Activated CD8-positive, alpha-beta memory T cell treated with anti-CD3 and anti-CD28 coated beads, Interleukin-2, amount 10 ng/mL, durations not matched to agents 7 days and 5 days (primary cell): Measurements from ENCODE around the gene TNIP1. TPM values are rescaled to one million over a fixed set of nuclear protein-coding genes. Genes with fewer than 3 reads are reported as not detected.

Experiments used
- ATAC-seq: fragments of 150-1000 bp; cut with Tn5 transposase; one replicate; pipeline ENCODE4 v1.10.0; 2021; ENCODE audit warnings: moderate library complexity
- CTCF ChIA-PET: fragments of 350-600 bp; sonication (Branson Sonifier 250); formaldehyde crosslinking; loops from one replicate; lab custom pipeline; 2021; ENCODE audit warnings: antibody characterized with exemption; lab: Charles Lee
- DNase-seq: peaks from one replicate; pipeline ENCODE4 v3.0.0-alpha.2; 2020
- H3K27ac Mint-ChIP-seq: one replicate; pipeline ENCODE4 v1.8.0; 2021; ENCODE audit warnings: mild to moderate bottlenecking, mixed read lengths
- H3K27me3 Mint-ChIP-seq: one replicate; pipeline ENCODE4 v1.8.0; 2021; ENCODE audit warnings: mixed read lengths
- H3K36me3 Mint-ChIP-seq: one replicate; pipeline ENCODE4 v1.8.0; 2021; ENCODE audit warnings: mild to moderate bottlenecking, mixed read lengths
- H3K4me1 Mint-ChIP-seq: one replicate; pipeline ENCODE4 v1.8.0; 2021; ENCODE audit warnings: mixed read lengths
- H3K4me3 Mint-ChIP-seq: one replicate; pipeline ENCODE4 v1.8.0; 2021; ENCODE audit warnings: mild to moderate bottlenecking, moderate library complexity, mixed read lengths
- H3K9me3 Mint-ChIP-seq: one replicate; pipeline ENCODE4 v1.8.0; 2022; ENCODE audit warnings: low read depth, mixed read lengths
- total RNA-seq, 2 experiments: library from RNA; stranded (reverse); gene quantifications; one replicate each; pipeline ENCODE4 v1.2.3, GENCODE V29; 2021

The TNIP1 gene
- total RNA-seq, 2 experiments from 2014 or later: 136 to 201 TPM

- CTCF ChIA-PET: interaction anchor here (1.0 to 2.4 kb wide), 3 partner anchors 25 to 52 kb away, joined by 3 to 8 read pairs (median 4); no protein-coding TSS in a partner anchor
These were observed 20.3 kb upstream of the TNIP1 start for GRCh38 chr5:151101151-151101550.

DNA sequence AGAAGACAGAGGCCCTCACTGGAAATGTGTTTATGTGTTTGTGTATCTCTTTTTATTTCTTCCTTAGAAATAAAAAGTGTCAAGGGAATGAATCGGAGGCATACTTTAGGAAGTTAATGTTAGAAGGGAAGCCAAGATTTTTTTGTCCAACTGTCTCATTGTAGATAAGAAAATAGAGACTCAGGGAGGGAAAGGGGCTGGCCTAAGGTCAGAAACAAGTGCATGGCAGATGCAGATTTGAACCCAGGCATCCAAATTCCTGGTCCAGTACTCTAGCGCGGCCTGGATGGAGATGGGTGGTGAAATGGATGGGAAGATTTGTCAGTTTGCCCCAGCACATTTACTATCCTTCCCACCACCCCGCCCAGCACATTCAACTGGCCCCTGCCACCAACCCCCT, 19.8 kb upstream of the TNIP1 start:
- H3K4me3 Mint-ChIP-seq: no peak overlapping the region
- no peak for DNase-seq
- H3K27me3 Mint-ChIP-seq: no peaks in the 10 kb centered on the region
- CTCF ChIA-PET: interaction anchor here (1.2 kb wide), 1 partner anchor 25 kb away, joined by 4 read pairs; no protein-coding TSS in a partner anchor
- H3K27ac Mint-ChIP-seq: no peak overlapping the region
- H3K9me3 Mint-ChIP-seq: no peaks in the 10 kb centered on the region
- H3K36me3 Mint-ChIP-seq: peaks cover 49% of the 10 kb centered on the region
- no peak for ATAC-seq
- peaks cover 56% of the 10 kb centered on the region for H3K4me1 Mint-ChIP-seq

More at GRCh38 chr5:151101151-151101550, 20.3 kb upstream of the TNIP1 start:
- Mint-ChIP-seq H3K27ac (no peak overlapping the region), H3K27me3 (no peaks in the 10 kb centered on the region), H3K36me3 (peaks cover 51% of the 10 kb centered on the region), H3K9me3 (no peaks in the 10 kb centered on the region), H3K4me3 (no peak overlapping the region), H3K4me1 (peaks cover 51% of the 10 kb centered on the region)
- DNase-seq: no peak
- no peak for ATAC-seq

GRCh38 chr5:151098768-151099121, 17.9 kb upstream of the TNIP1 start:
- H3K4me1 Mint-ChIP-seq: peaks cover 75% of the 10 kb centered on the region
- ATAC-seq (no peak), DNase-seq (no peak)
- CTCF ChIA-PET: interaction anchor here (0.9 to 4.8 kb wide), 11 partner anchors 9 to 159 kb away, joined by 3 to 41 read pairs (median 5); partner anchors contain the start of gene TNIP1
- H3K27ac Mint-ChIP-seq: peak overlapping the region; percentile 62
- H3K36me3 Mint-ChIP-seq: peaks cover 41% of the 10 kb centered on the region
- no peaks in the 10 kb centered on the region for H3K9me3 Mint-ChIP-seq
- H3K4me3 Mint-ChIP-seq: peak overlapping the region; percentile 49
- no peaks in the 10 kb centered on the region for H3K27me3 Mint-ChIP-seq

DNA sequence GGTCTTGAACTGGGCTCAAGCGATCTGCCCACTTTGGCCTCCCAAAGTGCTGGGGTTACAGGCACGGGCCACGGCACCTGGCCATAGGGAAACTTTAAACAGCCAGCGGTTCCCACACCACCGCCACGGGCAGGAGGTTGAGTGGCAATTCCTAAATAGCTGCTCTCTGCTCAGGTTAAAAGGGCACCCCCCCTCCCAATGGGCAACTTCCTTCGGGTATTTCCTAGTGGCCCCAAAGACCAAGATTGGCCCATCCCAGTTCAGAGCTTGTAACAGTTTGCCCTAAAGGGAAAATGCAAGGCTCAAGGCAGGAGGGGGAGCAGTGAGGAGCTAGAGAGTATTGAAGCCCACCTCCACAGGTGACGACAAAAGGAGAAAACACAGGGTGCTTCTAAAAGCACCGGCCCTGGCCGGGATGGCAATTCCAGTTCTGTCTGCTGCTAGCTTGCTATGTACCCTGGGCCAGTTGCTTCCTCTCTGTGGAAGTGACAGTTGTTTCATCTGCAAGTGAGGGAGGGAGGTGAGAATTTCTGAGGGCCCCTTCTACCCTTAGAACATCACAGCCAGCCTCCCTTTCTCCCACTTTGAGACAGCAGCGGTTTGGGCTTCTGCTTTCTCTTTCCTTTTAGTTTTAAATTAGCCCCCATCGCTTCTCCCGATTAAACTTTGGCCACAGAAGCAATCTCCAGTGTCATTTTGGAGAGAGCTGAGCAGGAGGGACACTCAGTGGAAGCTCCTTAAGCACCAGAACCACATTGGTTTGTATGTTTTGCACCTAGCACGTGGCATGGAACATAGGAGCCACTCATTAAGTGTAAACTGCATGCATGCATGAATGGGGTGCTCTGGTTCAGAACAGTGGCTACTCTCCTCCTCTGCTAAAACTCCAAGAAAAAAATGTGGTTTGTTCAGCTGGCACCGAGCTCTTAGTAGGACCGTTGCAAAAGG, 17.3 kb upstream of the TNIP1 start:
- H3K27ac Mint-ChIP-seq: peak overlapping the region; percentile 62
- H3K4me3 Mint-ChIP-seq: peak overlapping the region; percentile 49
- peaks cover 82% of the 10 kb centered on the region for H3K4me1 Mint-ChIP-seq
- peaks cover 36% of the 10 kb centered on the region for H3K36me3 Mint-ChIP-seq
- CTCF ChIA-PET: interaction anchor here (1.0 to 4.8 kb wide), 14 partner anchors 10 to 160 kb away, joined by 3 to 41 read pairs (median 5); partner anchors contain the start of gene TNIP1
- H3K9me3 Mint-ChIP-seq: no peaks in the 10 kb centered on the region
- no peaks in the 10 kb centered on the region for H3K27me3 Mint-ChIP-seq
- peak; percentile 82 for DNase-seq
- peak; percentile 74 for ATAC-seq

GRCh38 chr5:151097061-151097460, 16.2 kb upstream of the TNIP1 start:
- CTCF ChIA-PET: interaction anchor here (0.9 to 4.8 kb wide), 8 partner anchors 13 to 639 kb away, joined by 3 to 41 read pairs (median 6); no protein-coding TSS in a partner anchor
- no peak for DNase-seq
- Mint-ChIP-seq H3K9me3 (no peaks in the 10 kb centered on the region), H3K4me1 (peaks cover 88% of the 10 kb centered on the region), H3K27me3 (peaks cover 5% of the 10 kb centered on the region), H3K4me3 (no peak overlapping the region), H3K27ac (no peak overlapping the region), H3K36me3 (peaks cover 35% of the 10 kb centered on the region)
- no peak for ATAC-seq

- DNase-seq: no peak
- Mint-ChIP-seq H3K9me3 (no peaks in the 10 kb centered on the region), H3K4me3 (no peak overlapping the region), H3K36me3 (peaks cover 29% of the 10 kb centered on the region), H3K4me1 (peaks cover 83% of the 10 kb centered on the region), H3K27ac (peak overlapping the region; percentile 8), H3K27me3 (peaks cover 14% of the 10 kb centered on the region)
- ATAC-seq: no peak
- CTCF ChIA-PET: interaction anchor here (1.0 to 4.8 kb wide), 6 partner anchors 10 to 48 kb away, joined by 3 to 41 read pairs (median 6); no protein-coding TSS in a partner anchor
These were observed 15.2 kb upstream of the TNIP1 start for GRCh38 chr5:151096001-151096373.

- Mint-ChIP-seq H3K4me3 (no peak overlapping the region), H3K36me3 (peaks cover 24% of the 10 kb centered on the region), H3K4me1 (peaks cover 78% of the 10 kb centered on the region), H3K9me3 (no peaks in the 10 kb centered on the region), H3K27ac (peak overlapping the region; percentile 8), H3K27me3 (peaks cover 19% of the 10 kb centered on the region)
- CTCF ChIA-PET: interaction anchor here (1.0 to 4.8 kb wide), 6 partner anchors 9 to 47 kb away, joined by 3 to 41 read pairs (median 6); no protein-coding TSS in a partner anchor
- ATAC-seq (no peak), DNase-seq (no peak)
These were observed 14.6 kb upstream of the TNIP1 start for GRCh38 chr5:151095341-151096000.

DNA sequence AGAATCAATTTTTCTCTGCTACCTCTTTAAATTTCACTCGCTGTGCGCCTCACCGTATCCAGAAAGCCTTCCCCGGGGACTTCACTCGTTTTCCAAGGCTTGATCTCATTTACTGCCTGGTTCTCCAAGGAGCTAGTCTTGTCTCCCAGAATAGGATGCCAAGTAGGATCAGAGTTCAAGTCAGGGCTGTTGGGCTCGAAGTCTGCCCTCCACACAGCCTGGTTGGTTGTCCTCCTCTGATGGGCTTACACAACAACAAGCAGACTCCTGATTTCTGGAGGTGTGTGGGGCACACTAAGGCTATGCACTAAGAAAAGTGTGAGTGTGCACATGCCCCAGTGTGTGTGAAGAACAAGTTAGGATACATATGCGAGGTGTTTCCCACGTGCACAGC, 14.0 kb upstream of the TNIP1 start:
- CTCF ChIA-PET: interaction anchor here (1.0 kb wide), 1 partner anchor 13 kb away, joined by 3 read pairs; no protein-coding TSS in a partner anchor
- Mint-ChIP-seq H3K27me3 (peaks cover 22% of the 10 kb centered on the region), H3K9me3 (no peaks in the 10 kb centered on the region), H3K27ac (peak overlapping the region; percentile 68), H3K4me1 (peaks cover 72% of the 10 kb centered on the region), H3K36me3 (peaks cover 20% of the 10 kb centered on the region), H3K4me3 (peak overlapping the region; percentile 53)
- DNase-seq (no peak), ATAC-seq (no peak)

DNA sequence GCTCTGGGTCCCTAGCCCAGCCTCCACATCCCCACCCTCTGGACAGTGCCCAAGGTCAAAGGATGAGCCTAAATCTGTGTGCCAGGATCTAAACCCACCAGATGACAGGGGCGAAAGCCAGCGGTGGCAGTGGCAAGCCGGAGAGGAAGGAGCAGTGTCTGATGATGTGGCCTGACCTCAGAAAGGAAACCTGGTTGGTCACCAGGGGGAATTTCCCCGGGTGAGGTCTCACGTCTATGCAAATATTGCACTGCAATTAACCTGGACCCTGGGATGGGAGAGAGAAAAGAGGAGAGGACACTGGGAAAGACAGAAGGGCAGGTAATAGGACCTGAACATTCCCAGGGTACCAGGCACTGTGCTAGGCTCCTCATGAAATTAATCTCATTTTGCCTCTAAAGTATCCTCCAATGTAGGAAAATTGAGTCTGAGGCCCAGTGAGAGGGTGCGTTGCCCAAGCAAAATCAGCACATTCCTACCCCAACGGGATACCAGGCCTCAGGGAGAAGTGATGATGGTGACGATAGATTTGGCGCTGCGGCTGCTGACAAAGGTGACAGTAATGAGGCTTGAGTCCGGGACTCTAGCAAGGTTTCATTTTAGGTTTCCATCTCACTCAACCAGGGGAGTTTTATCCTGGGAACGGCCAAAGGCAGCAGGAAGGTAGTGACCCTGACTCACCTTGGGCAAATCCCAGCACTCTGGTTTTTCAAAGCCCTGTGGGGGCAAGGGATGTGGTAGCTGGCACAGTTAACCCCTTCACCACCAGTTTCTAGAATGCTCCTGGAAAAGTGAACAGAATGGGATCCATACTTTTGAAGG, 13.4 kb upstream of the TNIP1 start:
- Mint-ChIP-seq H3K27me3 (peaks cover 26% of the 10 kb centered on the region), H3K36me3 (peaks cover 15% of the 10 kb centered on the region)
- peak; percentile 54 for ATAC-seq

GRCh38 chr5:151093476-151093889, 12.6 kb upstream of the TNIP1 start:
- no peaks in the 10 kb centered on the region for H3K9me3 Mint-ChIP-seq
- peaks cover 30% of the 10 kb centered on the region for H3K27me3 Mint-ChIP-seq
- peaks cover 61% of the 10 kb centered on the region for H3K4me1 Mint-ChIP-seq
- H3K27ac Mint-ChIP-seq: peak overlapping the region; percentile 85
- DNase-seq: no peak
- ATAC-seq: peak; percentile 7
- peaks cover 15% of the 10 kb centered on the region for H3K36me3 Mint-ChIP-seq
- peak overlapping the region; percentile 53 for H3K4me3 Mint-ChIP-seq
- CTCF ChIA-PET: interaction anchor here (0.8 to 1.5 kb wide), 4 partner anchors 11 to 42 kb away, joined by 3 to 8 read pairs (median 5); no protein-coding TSS in a partner anchor

More for the DNA sequence above, 13.4 kb upstream of the TNIP1 start:
- H3K27ac Mint-ChIP-seq: peak overlapping the region; percentile 85
- peak; percentile 87 for DNase-seq
- H3K9me3 Mint-ChIP-seq: no peaks in the 10 kb centered on the region
- H3K4me1 Mint-ChIP-seq: peaks cover 66% of the 10 kb centered on the region
- CTCF ChIA-PET: interaction anchor here (1.0 to 1.5 kb wide), 4 partner anchors 11 to 42 kb away, joined by 3 to 8 read pairs (median 5); no protein-coding TSS in a partner anchor
- H3K4me3 Mint-ChIP-seq: peak overlapping the region; percentile 53

- peaks cover 15% of the 10 kb centered on the region for H3K36me3 Mint-ChIP-seq
- peaks cover 32% of the 10 kb centered on the region for H3K27me3 Mint-ChIP-seq
- no peak overlapping the region for H3K27ac Mint-ChIP-seq
These were observed 11.9 kb upstream of the TNIP1 start for GRCh38 chr5:151092762-151093161.

DNA sequence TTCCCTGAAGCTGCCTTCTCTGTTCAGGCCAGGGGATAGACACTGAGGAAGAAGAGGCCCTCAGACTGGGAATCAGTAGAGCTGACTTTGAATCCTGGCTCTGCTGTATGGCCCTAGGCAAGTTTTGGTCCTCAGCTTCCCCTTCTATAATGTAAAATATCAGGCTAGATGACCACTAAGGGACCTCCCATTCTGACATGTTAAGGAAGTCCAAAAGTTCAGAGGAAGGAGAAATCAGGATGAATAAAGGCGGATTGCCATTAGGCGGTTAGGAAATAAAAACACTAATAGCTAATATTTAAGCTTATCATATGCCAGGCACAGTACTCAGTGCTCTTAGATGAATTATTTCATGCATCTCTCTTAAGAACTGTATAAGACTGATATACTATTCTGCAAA, 8.9 kb upstream of the TNIP1 start:
- Mint-ChIP-seq H3K27ac (no peak overlapping the region), H3K4me1 (peaks cover 59% of the 10 kb centered on the region), H3K36me3 (peaks cover 4% of the 10 kb centered on the region), H3K9me3 (no peaks in the 10 kb centered on the region), H3K27me3 (peaks cover 32% of the 10 kb centered on the region), H3K4me3 (no peak overlapping the region)
- CTCF ChIA-PET: interaction anchor here (0.7 to 1.3 kb wide), 7 partner anchors 8 to 75 kb away, joined by 3 to 8 read pairs (median 4); partner anchors contain the start of gene ANXA6
- ATAC-seq (no peak), DNase-seq (no peak)

More at GRCh38 chr5:151092762-151093161, 11.9 kb upstream of the TNIP1 start:
- DNase-seq (no peak), ATAC-seq (no peak)
- CTCF ChIA-PET: interaction anchor here (0.8 to 1.5 kb wide), 4 partner anchors 10 to 41 kb away, joined by 3 to 8 read pairs (median 5); no protein-coding TSS in a partner anchor
- no peak overlapping the region for H3K4me3 Mint-ChIP-seq
- no peaks in the 10 kb centered on the region for H3K9me3 Mint-ChIP-seq
- H3K4me1 Mint-ChIP-seq: peaks cover 58% of the 10 kb centered on the region
